GM06990 (cell line): Measurements from ENCODE around the gene HDAC4.

Source experiments
- DNase-seq: peaks from one replicate; pipeline ENCODE4 v3.0.0-alpha.2; 2011; ENCODE audit not compliant: insufficient read length; ENCODE audit errors: extremely low read depth
- H3K27me3 ChIP-seq: replicated peaks from 2 replicates; pipeline ENCODE4 v1.6.0; 2011; ENCODE audit warnings: low read length; ENCODE audit not compliant: control insufficient read depth, insufficient read depth
- H3K36me3 ChIP-seq: 2 replicates; pipeline ENCODE4 v1.5.1; 2011; ENCODE audit warnings: low read length; ENCODE audit not compliant: control insufficient read depth, insufficient read depth
- H3K4me3 ChIP-seq: replicated peaks from 2 replicates; pipeline ENCODE4 v1.5.1; 2011; ENCODE audit warnings: low read depth, mild to moderate bottlenecking, control low read depth, low read length
- CTCF ChIP-seq: IDR thresholded peaks from 2 replicates; pipeline ENCODE4 v1.5.1; 2011; ENCODE audit warnings: low read length, control low read depth, mild to moderate bottlenecking, inconsistent platforms; ENCODE audit not compliant: insufficient read depth, poor library complexity, severe bottlenecking

The HDAC4 gene

GRCh38 chr2:239269173-239269885 lies 131.5 kb downstream of the HDAC4 start:
- Histone ChIP-seq H3K36me3 (no peaks in the 10 kb centered on the region), H3K4me3 (no peak overlapping the region), H3K27me3 (peaks cover 3% of the 10 kb centered on the region)
- TF ChIP-seq CTCF = no peak
- DNase-seq = peak; percentile 3

- Histone ChIP-seq H3K36me3 (no peaks in the 10 kb centered on the region), H3K27me3 (peaks cover 3% of the 10 kb centered on the region), H3K4me3 (no peak overlapping the region)
- TF ChIP-seq CTCF = no peak
- peak; percentile 38 for DNase-seq
Observed at GRCh38 chr2:239268549-239268948, 132.3 kb downstream of the HDAC4 start.

GRCh38 chr2:239268082-239268481 lies 132.7 kb downstream of the HDAC4 start:
- H3K4me3 ChIP-seq = no peak overlapping the region
- no peak for TF ChIP-seq CTCF
- no peak for DNase-seq
- H3K36me3 ChIP-seq = no peaks in the 10 kb centered on the region
- no peaks in the 10 kb centered on the region; the same call in none of the 2 replicates for H3K27me3 ChIP-seq

- peak; percentile 73 for DNase-seq
- Histone ChIP-seq H3K36me3 (no peaks in the 10 kb centered on the region), H3K4me3 (peak overlapping the region; percentile 10; the same call in 1 of the 2 replicates), H3K27me3 (no peaks in the 10 kb centered on the region; the same call in none of the 2 replicates)
- TF ChIP-seq CTCF = peak; percentile 52
Observed at GRCh38 chr2:239267288-239267951, 133.4 kb downstream of the HDAC4 start.

GRCh38 chr2:239266779-239267287 lies 134.0 kb downstream of the HDAC4 start:
- H3K4me3 ChIP-seq = peak overlapping the region; percentile 10; the same call in 1 of the 2 replicates
- no peaks in the 10 kb centered on the region for H3K36me3 ChIP-seq
- H3K27me3 ChIP-seq = no peaks in the 10 kb centered on the region; the same call in none of the 2 replicates
- peak; percentile 38 for DNase-seq
- TF ChIP-seq CTCF = no peak
